ENCODE data around the gene C2CD4B. TPM values are rescaled to one million over a fixed set of nuclear protein-coding genes. Genes with fewer than 3 reads are reported as not detected.

The C2CD4B gene, protein sequence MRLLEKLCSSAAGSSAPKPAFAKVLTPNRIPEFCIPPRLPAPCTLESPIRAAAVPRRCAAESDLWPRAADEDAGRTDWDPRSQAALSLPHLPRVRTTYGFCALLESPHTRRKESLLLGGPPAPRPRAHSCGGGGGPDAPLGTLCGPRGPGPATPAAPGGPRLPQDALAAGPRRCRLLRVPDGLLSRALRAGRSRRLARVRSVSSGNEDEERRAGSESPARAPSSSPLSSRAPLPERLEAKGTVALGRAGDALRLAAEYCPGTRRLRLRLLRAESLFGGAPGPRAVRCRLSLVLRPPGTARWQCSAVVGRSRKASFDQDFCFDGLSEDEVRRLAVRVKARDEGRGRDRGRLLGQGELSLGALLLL
- total RNA-seq, result not detected in 2 replicates
- total RNA-seq (2013), result 0.14 TPM
- polyA plus RNA-seq, result not detected in 2 replicates
- polyA minus RNA-seq, result not detected in 2 replicates

DNA sequence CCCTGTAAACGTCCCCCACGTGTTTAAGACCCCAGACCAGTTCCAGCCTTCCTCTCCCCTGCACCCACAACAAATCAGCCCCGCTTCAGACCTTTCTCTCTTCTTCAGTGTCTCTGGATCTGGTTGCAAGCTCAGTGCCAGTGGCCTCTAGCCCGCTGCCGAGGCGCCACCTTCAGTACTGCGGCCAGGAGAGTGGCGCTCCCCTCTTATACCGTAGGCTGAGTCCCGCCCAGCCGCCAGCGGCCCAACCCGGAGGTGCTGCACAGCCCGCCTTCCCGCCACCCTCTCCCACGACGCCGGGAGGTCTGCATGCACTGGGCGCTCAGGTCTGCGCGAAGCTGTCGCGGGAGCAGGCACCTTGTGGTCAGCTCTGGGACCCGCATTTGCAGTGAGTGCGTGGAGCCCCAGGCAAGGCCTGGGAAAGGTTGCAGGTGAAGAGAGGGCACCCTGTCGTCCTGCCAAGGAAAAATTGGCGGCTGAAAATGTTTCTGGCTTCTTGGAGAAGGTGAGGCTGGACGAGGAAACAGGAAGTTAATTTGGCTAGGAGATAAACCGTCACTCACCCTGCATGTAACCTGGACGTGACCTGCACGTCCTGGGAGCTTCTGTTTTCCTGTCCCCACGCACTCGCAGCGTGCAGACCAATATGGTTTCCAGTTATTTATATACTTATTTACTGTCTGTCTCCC, at the start of gene C2CD4B:
Gene C2CD4B, minus strand, starts transcription at position 182 of the 689 bp plus-strand sequence. CDS start 301 bp downstream, outside the sequence.
- H3K27ac Mint-ChIP-seq, result no peak within 1 kb of the TSS
- DNase-seq (no peak), ATAC-seq (ENCODE audit: low read depth) (no peak)
- intact Hi-C loops (cut with micrococcal nuclease), result no loop called here
- peak within 1 kb of the TSS; percentile 53 for H3K4me3 Mint-ChIP-seq
- H3K27me3 Mint-ChIP-seq, result peaks cover 66% of the 10 kb centered on the region
- 15% methylated on average over 31 of the region's 34 CpGs for WGBS (ENCODE audit: insufficient coverage)
- Histone ChIP-seq H3K4me3 (ENCODE audit: control extremely low read depth in 1 of 5, extremely low read depth in 1 of 5, insufficient read depth in 1 of 5, low read depth in 2 of 5, low read length in 4 of 5) (no peak within 1 kb of the TSS), H3K4me1 (ENCODE audit: control insufficient read depth in 2 of 2, insufficient read depth in 2 of 2, low read length in 2 of 2) (peaks cover 5 to 8% of the 10 kb centered on the region in 2 donors), H3K9me3 (ENCODE audit: control extremely low read depth in 1 of 3, control insufficient read depth in 2 of 3, insufficient read depth in 1 of 3, low read length in 2 of 3) (peaks cover 0 to 4% (median 2%) of the 10 kb centered on the region in 3 donors), H3K79me2 (ENCODE audit: control insufficient read depth, insufficient read depth, low read length) (no peaks in the 10 kb centered on the region), H2AFZ (ENCODE audit: insufficient read depth, low read depth, low read length, poor library complexity, severe bottlenecking) (no peak within 1 kb of the TSS), H3K9ac (ENCODE audit: low read length) (no peak within 1 kb of the TSS), H3K4me2 (replicated peaks; ENCODE audit: low read depth, low read length, poor library complexity, severe bottlenecking) (peak within 1 kb of the TSS; percentile 37), H3K27me3 (replicated peaks in 1 of 4; ENCODE audit: control extremely low read depth in 1 of 4, control insufficient read depth in 3 of 4, insufficient read depth in 4 of 4, low read length in 3 of 4) (peaks cover 0 to 21% (median 13%) of the 10 kb centered on the region in 4 experiments), H3K36me3 (replicated peaks in 1 of 2; ENCODE audit: control extremely low read depth in 1 of 2, control insufficient read depth in 1 of 2, extremely low read depth in 1 of 2, insufficient read depth in 2 of 2, low read length in 1 of 2) (no peaks in the 10 kb centered on the region), H3K27ac (ENCODE audit: low read length in 2 of 2) (no peak within 1 kb of the TSS), H4K20me1 (ENCODE audit: control insufficient read depth, insufficient read depth, low read length, poor library complexity, severe bottlenecking) (no peaks in the 10 kb centered on the region)
- no peak for TF ChIP-seq EZH2 (IDR thresholded peaks at IDR 0.05; ENCODE audit: borderline replicate concordance, insufficient read depth, low read depth, low read length, poor library complexity, severe bottlenecking)
- TF ChIP-seq, protein P1, sequence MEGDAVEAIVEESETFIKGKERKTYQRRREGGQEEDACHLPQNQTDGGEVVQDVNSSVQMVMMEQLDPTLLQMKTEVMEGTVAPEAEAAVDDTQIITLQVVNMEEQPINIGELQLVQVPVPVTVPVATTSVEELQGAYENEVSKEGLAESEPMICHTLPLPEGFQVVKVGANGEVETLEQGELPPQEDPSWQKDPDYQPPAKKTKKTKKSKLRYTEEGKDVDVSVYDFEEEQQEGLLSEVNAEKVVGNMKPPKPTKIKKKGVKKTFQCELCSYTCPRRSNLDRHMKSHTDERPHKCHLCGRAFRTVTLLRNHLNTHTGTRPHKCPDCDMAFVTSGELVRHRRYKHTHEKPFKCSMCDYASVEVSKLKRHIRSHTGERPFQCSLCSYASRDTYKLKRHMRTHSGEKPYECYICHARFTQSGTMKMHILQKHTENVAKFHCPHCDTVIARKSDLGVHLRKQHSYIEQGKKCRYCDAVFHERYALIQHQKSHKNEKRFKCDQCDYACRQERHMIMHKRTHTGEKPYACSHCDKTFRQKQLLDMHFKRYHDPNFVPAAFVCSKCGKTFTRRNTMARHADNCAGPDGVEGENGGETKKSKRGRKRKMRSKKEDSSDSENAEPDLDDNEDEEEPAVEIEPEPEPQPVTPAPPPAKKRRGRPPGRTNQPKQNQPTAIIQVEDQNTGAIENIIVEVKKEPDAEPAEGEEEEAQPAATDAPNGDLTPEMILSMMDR (IDR thresholded peaks at IDR 0.05), result no peak
- no peaks in the 10 kb centered on the region for H3K9me3 Mint-ChIP-seq (ENCODE audit: insufficient read depth)
- peaks cover 16% of the 10 kb centered on the region for H3K4me1 Mint-ChIP-seq
- CTCF ChIA-PET, result no interaction called here
- POLR2A ChIA-PET, result no interaction called here

DNA sequence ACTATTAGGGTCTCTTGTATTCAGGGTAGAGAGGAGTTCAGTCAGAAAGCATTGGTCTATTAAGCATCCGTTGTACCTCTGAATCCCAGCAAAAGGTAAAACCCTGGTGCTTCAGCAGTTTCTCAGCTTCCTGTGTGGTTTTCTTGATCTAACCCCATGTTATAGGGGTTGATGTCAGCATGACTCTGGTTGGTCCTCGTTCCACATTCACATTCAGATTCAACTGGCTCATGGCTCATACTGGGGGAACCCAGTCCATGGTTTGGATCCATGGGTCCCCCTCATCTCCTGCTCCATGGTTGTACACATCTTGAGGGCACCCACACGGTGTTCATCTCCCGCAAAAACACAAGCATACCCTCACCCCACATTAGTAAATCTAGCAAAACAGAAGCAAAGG, 47.7 kb upstream of the C2CD4B start:
- Histone ChIP-seq H3K4me2 (replicated peaks; ENCODE audit: low read depth, low read length, poor library complexity, severe bottlenecking) (no peak overlapping the region), H3K79me2 (ENCODE audit: control insufficient read depth, insufficient read depth, low read length) (no peaks in the 10 kb centered on the region), H3K4me1 (ENCODE audit: control insufficient read depth in 2 of 2, insufficient read depth in 2 of 2, low read length in 2 of 2) (no peaks in the 10 kb centered on the region), H3K36me3 (replicated peaks in 1 of 2; ENCODE audit: control extremely low read depth in 1 of 2, control insufficient read depth in 1 of 2, extremely low read depth in 1 of 2, insufficient read depth in 2 of 2, low read length in 1 of 2) (no peaks in the 10 kb centered on the region), H3K27me3 (replicated peaks in 1 of 4; ENCODE audit: control extremely low read depth in 1 of 4, control insufficient read depth in 3 of 4, insufficient read depth in 4 of 4, low read length in 3 of 4) (no peaks in the 10 kb centered on the region), H3K27ac (ENCODE audit: low read length in 2 of 2) (no peak overlapping the region), H4K20me1 (ENCODE audit: control insufficient read depth, insufficient read depth, low read length, poor library complexity, severe bottlenecking) (no peaks in the 10 kb centered on the region), H2AFZ (ENCODE audit: insufficient read depth, low read depth, low read length, poor library complexity, severe bottlenecking) (no peak overlapping the region), H3K9ac (ENCODE audit: low read length) (no peak overlapping the region), H3K9me3 (ENCODE audit: control extremely low read depth in 1 of 3, control insufficient read depth in 2 of 3, insufficient read depth in 1 of 3, low read length in 2 of 3) (peaks cover 0 to 33% (median 14%) of the 10 kb centered on the region in 3 donors), H3K4me3 (ENCODE audit: control extremely low read depth in 1 of 5, extremely low read depth in 1 of 5, insufficient read depth in 1 of 5, low read depth in 2 of 5, low read length in 4 of 5) (no peak overlapping the region)
- no peak for DNase-seq
- CTCF ChIA-PET, result no interaction called here
- ATAC-seq (ENCODE audit: low read depth), result no peak
- Mint-ChIP-seq H3K9me3 (ENCODE audit: insufficient read depth) (peaks cover 4% of the 10 kb centered on the region), H3K4me3 (no peak overlapping the region), H3K27ac (no peak overlapping the region), H3K27me3 (no peaks in the 10 kb centered on the region), H3K4me1 (no peaks in the 10 kb centered on the region)
- TF ChIP-seq, protein P1 (IDR thresholded peaks at IDR 0.05), result no peak
- TF ChIP-seq EZH2 (IDR thresholded peaks at IDR 0.05; ENCODE audit: borderline replicate concordance, insufficient read depth, low read depth, low read length, poor library complexity, severe bottlenecking), result no peak
- intact Hi-C loops (cut with micrococcal nuclease), result no loop called here
- 67% methylated on average over 1 of the region's 4 CpGs for WGBS (ENCODE audit: insufficient coverage)
- POLR2A ChIA-PET, result no interaction called here
